Measurements from ENCODE around the gene HFM1.

DNA sequence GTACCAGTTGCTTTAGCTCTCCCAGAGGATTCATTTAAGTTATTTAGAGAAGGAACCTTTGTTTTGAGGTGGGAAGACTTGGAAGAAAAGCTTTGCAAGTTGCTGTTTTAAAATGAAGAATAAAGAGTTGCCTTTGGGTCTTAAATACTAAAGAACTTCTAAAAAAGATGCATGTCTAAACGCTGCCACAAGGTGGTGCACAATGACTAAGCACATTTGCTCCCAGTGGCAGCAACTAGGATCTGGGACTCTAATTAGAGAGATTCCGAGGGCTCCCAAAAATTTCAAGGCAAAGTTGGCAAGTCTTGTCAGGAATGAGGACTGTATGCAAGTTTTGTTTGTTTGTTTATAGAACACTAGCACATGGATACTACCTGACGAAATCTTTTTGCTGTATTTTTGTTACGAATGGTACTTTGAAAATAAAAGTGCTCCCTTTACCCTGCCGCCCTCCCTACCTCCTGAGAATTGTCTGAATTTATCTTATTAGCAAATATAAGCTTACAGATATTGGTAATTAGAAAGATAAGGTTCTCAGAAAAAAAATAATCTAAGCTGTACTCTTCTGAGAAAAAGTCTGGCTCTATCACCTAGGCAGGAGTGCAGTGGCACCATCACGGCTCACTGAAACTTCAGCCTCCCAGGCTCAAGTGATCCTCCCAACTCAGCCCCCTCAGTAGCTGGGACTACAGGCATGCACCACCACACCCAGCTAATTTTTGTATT is 121.8 kb downstream of the HFM1 start:
- TF ChIP-seq EZH2phosphoT487 (IDR thresholded peaks at IDR 0.05; ENCODE audit: borderline replicate concordance, low read depth, low read length) = no peak
- TF ChIP-seq, protein P1, sequence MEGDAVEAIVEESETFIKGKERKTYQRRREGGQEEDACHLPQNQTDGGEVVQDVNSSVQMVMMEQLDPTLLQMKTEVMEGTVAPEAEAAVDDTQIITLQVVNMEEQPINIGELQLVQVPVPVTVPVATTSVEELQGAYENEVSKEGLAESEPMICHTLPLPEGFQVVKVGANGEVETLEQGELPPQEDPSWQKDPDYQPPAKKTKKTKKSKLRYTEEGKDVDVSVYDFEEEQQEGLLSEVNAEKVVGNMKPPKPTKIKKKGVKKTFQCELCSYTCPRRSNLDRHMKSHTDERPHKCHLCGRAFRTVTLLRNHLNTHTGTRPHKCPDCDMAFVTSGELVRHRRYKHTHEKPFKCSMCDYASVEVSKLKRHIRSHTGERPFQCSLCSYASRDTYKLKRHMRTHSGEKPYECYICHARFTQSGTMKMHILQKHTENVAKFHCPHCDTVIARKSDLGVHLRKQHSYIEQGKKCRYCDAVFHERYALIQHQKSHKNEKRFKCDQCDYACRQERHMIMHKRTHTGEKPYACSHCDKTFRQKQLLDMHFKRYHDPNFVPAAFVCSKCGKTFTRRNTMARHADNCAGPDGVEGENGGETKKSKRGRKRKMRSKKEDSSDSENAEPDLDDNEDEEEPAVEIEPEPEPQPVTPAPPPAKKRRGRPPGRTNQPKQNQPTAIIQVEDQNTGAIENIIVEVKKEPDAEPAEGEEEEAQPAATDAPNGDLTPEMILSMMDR (conservative IDR thresholded peaks at IDR 0.05; ENCODE audit: low read length) = peak; percentile 93

Data from OCI-LY7 (cell line).